ENCODE data around the gene FPR3.
A peak's percentile ranks its signal among the peaks of the same experiment; 100 is the strongest.
"Not testable (repeated sequence)": the region's sequence is repeated elsewhere in the genome, so short reads cannot be mapped to it uniquely, and the experiment has no call there.

Gene FPR3

GRCh38 chr19:51794885-51795490 is at the start of gene FPR3:
Gene FPR3, plus strand, starts transcription at chr19:51795157. Its CDS starts 28,592 bp downstream, at chr19:51823749.
- DNase-seq = no peak

- DNase-seq = no peak
These were observed 48.2 kb upstream of the FPR3 start for GRCh38 chr19:51746731-51747130.

GRCh38 chr19:51749979-51750378 is 45.0 kb upstream of the FPR3 start:
- DNase-seq = no peak

- no peak for DNase-seq
These were observed 44.4 kb upstream of the FPR3 start for GRCh38 chr19:51750400-51751094.

- no peak for DNase-seq
These were observed 43.3 kb upstream of the FPR3 start, which contains the start of gene FPR1 for GRCh38 chr19:51751655-51752054. Gene FPR1, minus strand, starts transcription at chr19:51751878. Its CDS starts 4,884 bp downstream, at chr19:51746994.

- no peak for DNase-seq
These were observed 40.8 kb upstream of the FPR3 start for GRCh38 chr19:51754109-51754508.

GRCh38 chr19:51754770-51755169 is 40.2 kb upstream of the FPR3 start:
- DNase-seq = no peak

- DNase-seq = no peak
These were observed 39.4 kb upstream of the FPR3 start for GRCh38 chr19:51755571-51755970.

- DNase-seq = no peak
These were observed 34.1 kb upstream of the FPR3 start, which contains the start of gene FPR2 for GRCh38 chr19:51760697-51761356. Gene FPR2, plus strand, starts transcription at chr19:51761180. Its CDS starts 7,479 bp downstream, at chr19:51768659.

GRCh38 chr19:51761696-51762095 is 33.3 kb upstream of the FPR3 start:
- no peak for DNase-seq

GRCh38 chr19:51765086-51765485 is 29.9 kb upstream of the FPR3 start:
- DNase-seq = no peak

- no peak for DNase-seq
These were observed 28.5 kb upstream of the FPR3 start for GRCh38 chr19:51766461-51766860.

- no peak for DNase-seq
These were observed 23.4 kb upstream of the FPR3 start for GRCh38 chr19:51771376-51772130.

GRCh38 chr19:51772977-51773376 is 22.0 kb upstream of the FPR3 start:
- DNase-seq = no peak

GRCh38 chr19:51776561-51776960 is 18.4 kb upstream of the FPR3 start:
- DNase-seq = not testable (repeated sequence)

GRCh38 chr19:51777570-51778462 is 17.1 kb upstream of the FPR3 start:
- peak; percentile 50 to 82 for DNase-seq

GRCh38 chr19:51779181-51779580 is 15.8 kb upstream of the FPR3 start:
- DNase-seq = no peak

- DNase-seq = no peak
These were observed 15.3 kb upstream of the FPR3 start for GRCh38 chr19:51779703-51780102.

- DNase-seq = no peak
These were observed 14.7 kb upstream of the FPR3 start for GRCh38 chr19:51780270-51780669.

- no peak for DNase-seq
These were observed 13.0 kb upstream of the FPR3 start for GRCh38 chr19:51781999-51782398.

- DNase-seq = no peak
These were observed 11.6 kb upstream of the FPR3 start for GRCh38 chr19:51783372-51783771.
